SU-DHL-6 (cell line): ENCODE data around the gene HDAC6.

ENCODE experiments used
- EZH2phosphoT487 ChIP-seq: fragments of 200-600 bp; sonication (generic), shearing (Covaris generic); conservative IDR thresholded peaks from 2 replicates; pipeline ENCODE4 v1.6.1; 2018; ENCODE audit warnings: mild to moderate bottlenecking, antibody characterized with exemption, low read length, moderate library complexity, mixed read lengths
- TF ChIP-seq, protein P1 (sequence below): fragments of 200-600 bp; sonication (generic); IDR thresholded peaks from one replicate; pipeline ENCODE4 v1.5.1; 2017; ENCODE audit warnings: antibody characterized with exemption, mild to moderate bottlenecking, low read length, moderate library complexity; ENCODE audit not compliant: insufficient read depth, poor library complexity, severe bottlenecking

DNA sequence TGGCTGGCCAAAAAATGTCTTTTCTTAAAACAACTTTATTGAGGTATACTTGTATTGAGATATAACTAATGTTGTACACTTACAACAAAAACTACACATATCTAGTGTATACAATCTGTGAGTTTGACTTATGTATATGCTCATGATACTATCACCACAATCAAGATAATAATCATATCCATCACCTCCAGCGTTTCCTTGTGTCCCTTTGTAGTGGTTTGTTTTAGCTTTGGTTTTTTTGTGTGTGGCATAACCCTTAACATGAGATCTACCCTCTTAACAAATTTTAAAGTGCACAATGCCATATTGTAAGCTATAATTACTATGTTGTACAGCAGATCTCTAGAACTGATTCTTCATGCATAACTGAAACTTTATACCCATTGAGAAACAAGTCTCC lies 47.0 kb downstream of the HDAC6 start:
- TF ChIP-seq, protein P1, sequence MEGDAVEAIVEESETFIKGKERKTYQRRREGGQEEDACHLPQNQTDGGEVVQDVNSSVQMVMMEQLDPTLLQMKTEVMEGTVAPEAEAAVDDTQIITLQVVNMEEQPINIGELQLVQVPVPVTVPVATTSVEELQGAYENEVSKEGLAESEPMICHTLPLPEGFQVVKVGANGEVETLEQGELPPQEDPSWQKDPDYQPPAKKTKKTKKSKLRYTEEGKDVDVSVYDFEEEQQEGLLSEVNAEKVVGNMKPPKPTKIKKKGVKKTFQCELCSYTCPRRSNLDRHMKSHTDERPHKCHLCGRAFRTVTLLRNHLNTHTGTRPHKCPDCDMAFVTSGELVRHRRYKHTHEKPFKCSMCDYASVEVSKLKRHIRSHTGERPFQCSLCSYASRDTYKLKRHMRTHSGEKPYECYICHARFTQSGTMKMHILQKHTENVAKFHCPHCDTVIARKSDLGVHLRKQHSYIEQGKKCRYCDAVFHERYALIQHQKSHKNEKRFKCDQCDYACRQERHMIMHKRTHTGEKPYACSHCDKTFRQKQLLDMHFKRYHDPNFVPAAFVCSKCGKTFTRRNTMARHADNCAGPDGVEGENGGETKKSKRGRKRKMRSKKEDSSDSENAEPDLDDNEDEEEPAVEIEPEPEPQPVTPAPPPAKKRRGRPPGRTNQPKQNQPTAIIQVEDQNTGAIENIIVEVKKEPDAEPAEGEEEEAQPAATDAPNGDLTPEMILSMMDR: no peak
- no peak for TF ChIP-seq EZH2phosphoT487
